NB4 (cell line): ENCODE measurements around the gene DNAH14.

Source experiments
- DNase-seq: peaks from one replicate; pipeline ENCODE4 v3.0.0; 2010; ENCODE audit warnings: low read depth
- H3K4me3 ChIP-seq: one replicate; pipeline ENCODE4 v1.5.1; 2011; ENCODE audit warnings: mild to moderate bottlenecking, low read depth, low read length, moderate library complexity
- CTCF ChIP-seq: IDR thresholded peaks from one replicate; pipeline ENCODE4 v1.5.1; 2012; ENCODE audit warnings: low read depth, low read length
- MAX ChIP-seq: IDR thresholded peaks from 2 replicates; pipeline ENCODE4 v1.6.1; 2011; ENCODE audit warnings: low read depth, low read length
- MYC ChIP-seq: IDR thresholded peaks from 2 replicates; pipeline ENCODE4 v1.6.1; 2011; ENCODE audit warnings: low read depth, low read length
- POLR2A ChIP-seq: IDR thresholded peaks from 2 replicates; pipeline ENCODE4 v1.6.1; 2011; ENCODE audit warnings: mild to moderate bottlenecking; ENCODE audit not compliant: insufficient read length; ENCODE audit errors: extremely low read depth

DNAH14 gene

GRCh38 chr1:225437710-225438437 is 508.4 kb downstream of the DNAH14 start:
- no peak overlapping the region for H3K4me3 ChIP-seq
- TF ChIP-seq CTCF, result peak; percentile 26
- no peak for TF ChIP-seq POLR2A
- DNase-seq, result no peak

GRCh38 chr1:225440380-225441221 is 511.1 kb downstream of the DNAH14 start:
- no peak for DNase-seq
- H3K4me3 ChIP-seq, result no peak overlapping the region
- TF ChIP-seq MAX, result no peak
- no peak for TF ChIP-seq POLR2A
- no peak for TF ChIP-seq CTCF
- no peak for TF ChIP-seq MYC

GRCh38 chr1:225441314-225442122 is 512.0 kb downstream of the DNAH14 start:
- no peak for DNase-seq
- no peak for TF ChIP-seq POLR2A
- no peak for TF ChIP-seq MYC
- TF ChIP-seq MAX, result no peak
- TF ChIP-seq CTCF, result peak; percentile 17
- no peak overlapping the region for H3K4me3 ChIP-seq

GRCh38 chr1:225442123-225442505 is 512.6 kb downstream of the DNAH14 start:
- H3K4me3 ChIP-seq, result no peak overlapping the region
- TF ChIP-seq MAX, result no peak
- no peak for TF ChIP-seq MYC
- TF ChIP-seq CTCF, result no peak
- TF ChIP-seq POLR2A, result no peak
- no peak for DNase-seq

- H3K4me3 ChIP-seq, result no peak overlapping the region
- TF ChIP-seq POLR2A (no peak), CTCF (no peak), MAX (no peak), MYC (no peak)
- DNase-seq, result no peak
These were observed 516.4 kb downstream of the DNAH14 start for GRCh38 chr1:225445639-225446594.
